ENCODE data around the gene DLGAP5.

The DLGAP5 gene

GRCh38 chr14:55117803-55118441, 73.5 kb downstream of the DLGAP5 start:
- Histone ChIP-seq H3K36me3 (ENCODE audit: control insufficient read depth, low read depth, low read length) (no peaks in the 10 kb centered on the region), H3K27ac (ENCODE audit: low read length) (no peak overlapping the region), H3K9me3 (ENCODE audit: control insufficient read depth, low read depth, low read length) (no peaks in the 10 kb centered on the region), H3K9ac (ENCODE audit: low read length) (no peak overlapping the region), H3K4me3 (ENCODE audit: low read length) (no peak overlapping the region), H3K4me1 (ENCODE audit: control insufficient read depth, low read depth, low read length) (no peaks in the 10 kb centered on the region), H3K27me3 (ENCODE audit: control insufficient read depth, insufficient read depth, low read length) (no peaks in the 10 kb centered on the region)

- no peaks in the 10 kb centered on the region for H3K27me3 ChIP-seq (ENCODE audit: control insufficient read depth, insufficient read depth, low read length)
- H3K9me3 ChIP-seq (ENCODE audit: control insufficient read depth, low read depth, low read length): no peaks in the 10 kb centered on the region
- H3K9ac ChIP-seq (ENCODE audit: low read length): no peak overlapping the region
- H3K27ac ChIP-seq (ENCODE audit: low read length): no peak overlapping the region
- H3K36me3 ChIP-seq (ENCODE audit: control insufficient read depth, low read depth, low read length): no peaks in the 10 kb centered on the region
- no peaks in the 10 kb centered on the region for H3K4me1 ChIP-seq (ENCODE audit: control insufficient read depth, low read depth, low read length)
- H3K4me3 ChIP-seq (ENCODE audit: low read length): no peak overlapping the region
These were observed 74.9 kb downstream of the DLGAP5 start for GRCh38 chr14:55116246-55117030.

- Histone ChIP-seq H3K9ac (ENCODE audit: low read length) (no peak overlapping the region), H3K4me3 (ENCODE audit: low read length) (no peak overlapping the region), H3K27ac (ENCODE audit: low read length) (no peak overlapping the region), H3K9me3 (ENCODE audit: control insufficient read depth, low read depth, low read length) (no peaks in the 10 kb centered on the region), H3K4me1 (ENCODE audit: control insufficient read depth, low read depth, low read length) (no peaks in the 10 kb centered on the region), H3K36me3 (ENCODE audit: control insufficient read depth, low read depth, low read length) (no peaks in the 10 kb centered on the region), H3K27me3 (ENCODE audit: control insufficient read depth, insufficient read depth, low read length) (no peaks in the 10 kb centered on the region)
These were observed 75.5 kb downstream of the DLGAP5 start for GRCh38 chr14:55115861-55116245.

GRCh38 chr14:55115460-55115859, 75.9 kb downstream of the DLGAP5 start:
- Histone ChIP-seq H3K36me3 (ENCODE audit: control insufficient read depth, low read depth, low read length) (no peaks in the 10 kb centered on the region), H3K4me3 (ENCODE audit: low read length) (no peak overlapping the region), H3K4me1 (ENCODE audit: control insufficient read depth, low read depth, low read length) (no peaks in the 10 kb centered on the region), H3K27me3 (ENCODE audit: control insufficient read depth, insufficient read depth, low read length) (no peaks in the 10 kb centered on the region), H3K9ac (ENCODE audit: low read length) (no peak overlapping the region), H3K27ac (ENCODE audit: low read length) (no peak overlapping the region), H3K9me3 (ENCODE audit: control insufficient read depth, low read depth, low read length) (no peaks in the 10 kb centered on the region)

- Histone ChIP-seq H3K27me3 (ENCODE audit: control insufficient read depth, insufficient read depth, low read length) (no peaks in the 10 kb centered on the region), H3K36me3 (ENCODE audit: control insufficient read depth, low read depth, low read length) (no peaks in the 10 kb centered on the region), H3K9me3 (ENCODE audit: control insufficient read depth, low read depth, low read length) (no peaks in the 10 kb centered on the region), H3K4me3 (ENCODE audit: low read length) (no peak overlapping the region), H3K4me1 (ENCODE audit: control insufficient read depth, low read depth, low read length) (no peaks in the 10 kb centered on the region), H3K27ac (ENCODE audit: low read length) (no peak overlapping the region), H3K9ac (ENCODE audit: low read length) (no peak overlapping the region)
These were observed 76.7 kb downstream of the DLGAP5 start for GRCh38 chr14:55114720-55115119.

- Histone ChIP-seq H3K27me3 (ENCODE audit: control insufficient read depth, insufficient read depth, low read length) (no peaks in the 10 kb centered on the region), H3K36me3 (ENCODE audit: control insufficient read depth, low read depth, low read length) (no peaks in the 10 kb centered on the region), H3K4me3 (ENCODE audit: low read length) (no peak overlapping the region), H3K9ac (ENCODE audit: low read length) (no peak overlapping the region), H3K4me1 (ENCODE audit: control insufficient read depth, low read depth, low read length) (peaks cover 9% of the 10 kb centered on the region), H3K27ac (ENCODE audit: low read length) (no peak overlapping the region), H3K9me3 (ENCODE audit: control insufficient read depth, low read depth, low read length) (no peaks in the 10 kb centered on the region)
These were observed 80.2 kb downstream of the DLGAP5 start for GRCh38 chr14:55111122-55111708.

GRCh38 chr14:55109836-55110235, 81.5 kb downstream of the DLGAP5 start:
- no peaks in the 10 kb centered on the region for H3K27me3 ChIP-seq (ENCODE audit: control insufficient read depth, insufficient read depth, low read length)
- H3K27ac ChIP-seq (ENCODE audit: low read length): no peak overlapping the region
- H3K9ac ChIP-seq (ENCODE audit: low read length): no peak overlapping the region
- H3K4me1 ChIP-seq (ENCODE audit: control insufficient read depth, low read depth, low read length): peaks cover 9% of the 10 kb centered on the region
- no peaks in the 10 kb centered on the region for H3K36me3 ChIP-seq (ENCODE audit: control insufficient read depth, low read depth, low read length)
- H3K9me3 ChIP-seq (ENCODE audit: control insufficient read depth, low read depth, low read length): no peaks in the 10 kb centered on the region
- no peak overlapping the region for H3K4me3 ChIP-seq (ENCODE audit: low read length)

GRCh38 chr14:55107766-55108554, 83.4 kb downstream of the DLGAP5 start:
- H3K27ac ChIP-seq (ENCODE audit: low read length): no peak overlapping the region
- H3K9ac ChIP-seq (ENCODE audit: low read length): no peak overlapping the region
- H3K4me1 ChIP-seq (ENCODE audit: control insufficient read depth, low read depth, low read length): peaks cover 19% of the 10 kb centered on the region
- H3K36me3 ChIP-seq (ENCODE audit: control insufficient read depth, low read depth, low read length): no peaks in the 10 kb centered on the region
- no peaks in the 10 kb centered on the region for H3K9me3 ChIP-seq (ENCODE audit: control insufficient read depth, low read depth, low read length)
- no peak overlapping the region for H3K4me3 ChIP-seq (ENCODE audit: low read length)
- H3K27me3 ChIP-seq (ENCODE audit: control insufficient read depth, insufficient read depth, low read length): no peaks in the 10 kb centered on the region

GRCh38 chr14:55105991-55106390, 85.4 kb downstream of the DLGAP5 start:
- no peaks in the 10 kb centered on the region for H3K9me3 ChIP-seq (ENCODE audit: control insufficient read depth, low read depth, low read length)
- H3K27ac ChIP-seq (ENCODE audit: low read length): no peak overlapping the region
- peaks cover 27% of the 10 kb centered on the region for H3K4me1 ChIP-seq (ENCODE audit: control insufficient read depth, low read depth, low read length)
- no peak overlapping the region for H3K4me3 ChIP-seq (ENCODE audit: low read length)
- no peaks in the 10 kb centered on the region for H3K27me3 ChIP-seq (ENCODE audit: control insufficient read depth, insufficient read depth, low read length)
- no peak overlapping the region for H3K9ac ChIP-seq (ENCODE audit: low read length)
- H3K36me3 ChIP-seq (ENCODE audit: control insufficient read depth, low read depth, low read length): no peaks in the 10 kb centered on the region

- no peak overlapping the region for H3K9ac ChIP-seq (ENCODE audit: low read length)
- H3K27ac ChIP-seq (ENCODE audit: low read length): no peak overlapping the region
- H3K9me3 ChIP-seq (ENCODE audit: control insufficient read depth, low read depth, low read length): no peaks in the 10 kb centered on the region
- H3K4me3 ChIP-seq (ENCODE audit: low read length): no peak overlapping the region
- H3K4me1 ChIP-seq (ENCODE audit: control insufficient read depth, low read depth, low read length): peaks cover 27% of the 10 kb centered on the region
- no peaks in the 10 kb centered on the region for H3K36me3 ChIP-seq (ENCODE audit: control insufficient read depth, low read depth, low read length)
- no peaks in the 10 kb centered on the region for H3K27me3 ChIP-seq (ENCODE audit: control insufficient read depth, insufficient read depth, low read length)
These were observed 87.1 kb downstream of the DLGAP5 start for GRCh38 chr14:55103971-55104954.
